ENCODE measurements around the gene ARHGEF4. TPM values are rescaled to one million over a fixed set of nuclear protein-coding genes. Genes with fewer than 3 reads are reported as not detected.
A peak's percentile ranks its signal among the peaks of the same experiment; 100 is the strongest.

ARHGEF4 gene
- total RNA-seq, 1 experiment from 2014 or later: 7.6 TPM

GRCh38 chr2:131016826-131017741, 180.4 kb downstream of the ARHGEF4 start:
- H3K4me3 ChIP-seq: no peak overlapping the region
- no peaks in the 10 kb centered on the region for H3K27me3 ChIP-seq
- no peaks in the 10 kb centered on the region for H3K9me3 ChIP-seq
- DNase-seq: peak; percentile 11
- no peaks in the 10 kb centered on the region for H3K36me3 ChIP-seq

GRCh38 chr2:131022731-131023130, 186.0 kb downstream of the ARHGEF4 start:
- H3K36me3 ChIP-seq: no peaks in the 10 kb centered on the region
- no peaks in the 10 kb centered on the region for H3K9me3 ChIP-seq
- H3K4me3 ChIP-seq: no peak overlapping the region
- no peak for DNase-seq
- H3K27me3 ChIP-seq: no peaks in the 10 kb centered on the region

- Histone ChIP-seq H3K4me3 (no peak overlapping the region), H3K36me3 (no peaks in the 10 kb centered on the region), H3K9me3 (no peaks in the 10 kb centered on the region), H3K27me3 (no peaks in the 10 kb centered on the region)
- no peak for DNase-seq
Measured at GRCh38 chr2:131023758-131024157, 187.0 kb downstream of the ARHGEF4 start.

GRCh38 chr2:131026919-131027318, 190.2 kb downstream of the ARHGEF4 start:
- H3K9me3 ChIP-seq: no peaks in the 10 kb centered on the region
- H3K27me3 ChIP-seq: no peaks in the 10 kb centered on the region
- no peaks in the 10 kb centered on the region for H3K36me3 ChIP-seq
- H3K4me3 ChIP-seq: no peak overlapping the region
- no peak for DNase-seq

GRCh38 chr2:131027566-131028528, 191.1 kb downstream of the ARHGEF4 start:
- no peaks in the 10 kb centered on the region for H3K9me3 ChIP-seq
- H3K4me3 ChIP-seq: no peak overlapping the region
- no peak for DNase-seq
- no peaks in the 10 kb centered on the region for H3K27me3 ChIP-seq
- no peaks in the 10 kb centered on the region for H3K36me3 ChIP-seq

GRCh38 chr2:131029812-131030211, 193.1 kb downstream of the ARHGEF4 start:
- no peaks in the 10 kb centered on the region for H3K9me3 ChIP-seq
- H3K27me3 ChIP-seq: no peaks in the 10 kb centered on the region
- no peaks in the 10 kb centered on the region for H3K36me3 ChIP-seq
- no peak for DNase-seq
- H3K4me3 ChIP-seq: no peak overlapping the region

GRCh38 chr2:131030478-131030971, 193.8 kb downstream of the ARHGEF4 start:
- DNase-seq: no peak
- Histone ChIP-seq H3K4me3 (no peak overlapping the region), H3K9me3 (no peaks in the 10 kb centered on the region), H3K27me3 (no peaks in the 10 kb centered on the region), H3K36me3 (no peaks in the 10 kb centered on the region)

- DNase-seq: no peak
- H3K9me3 ChIP-seq: no peaks in the 10 kb centered on the region
- no peaks in the 10 kb centered on the region for H3K36me3 ChIP-seq
- H3K27me3 ChIP-seq: no peaks in the 10 kb centered on the region
- H3K4me3 ChIP-seq: no peak overlapping the region
Measured at GRCh38 chr2:131031431-131031841, 194.7 kb downstream of the ARHGEF4 start.

- Histone ChIP-seq H3K4me3 (no peak overlapping the region), H3K36me3 (no peaks in the 10 kb centered on the region), H3K9me3 (no peaks in the 10 kb centered on the region), H3K27me3 (no peaks in the 10 kb centered on the region)
- DNase-seq: no peak
Measured at GRCh38 chr2:131031875-131032274, 195.2 kb downstream of the ARHGEF4 start.

GRCh38 chr2:131032393-131032836, 195.7 kb downstream of the ARHGEF4 start:
- Histone ChIP-seq H3K27me3 (no peaks in the 10 kb centered on the region), H3K9me3 (no peaks in the 10 kb centered on the region)
- DNase-seq: no peak

GRCh38 chr2:131033786-131034121, 197.0 kb downstream of the ARHGEF4 start:
- Histone ChIP-seq H3K36me3 (no peaks in the 10 kb centered on the region), H3K27me3 (no peaks in the 10 kb centered on the region), H3K4me3 (no peak overlapping the region), H3K9me3 (no peaks in the 10 kb centered on the region)
- DNase-seq: no peak

More at GRCh38 chr2:131032393-131032836, 195.7 kb downstream of the ARHGEF4 start:
- Histone ChIP-seq H3K4me3 (no peak overlapping the region), H3K36me3 (no peaks in the 10 kb centered on the region)

- H3K27me3 ChIP-seq: no peaks in the 10 kb centered on the region
- DNase-seq: peak; percentile 69
- no peaks in the 10 kb centered on the region for H3K9me3 ChIP-seq
- no peaks in the 10 kb centered on the region for H3K36me3 ChIP-seq
- H3K4me3 ChIP-seq: peak overlapping the region; percentile 50
Measured at GRCh38 chr2:131034122-131035051, 197.7 kb downstream of the ARHGEF4 start.

GRCh38 chr2:131035112-131035825, 198.6 kb downstream of the ARHGEF4 start:
- no peaks in the 10 kb centered on the region for H3K27me3 ChIP-seq
- no peak for DNase-seq
- H3K4me3 ChIP-seq: peak overlapping the region; percentile 48
- no peaks in the 10 kb centered on the region for H3K9me3 ChIP-seq
- H3K36me3 ChIP-seq: no peaks in the 10 kb centered on the region

- peak overlapping the region; percentile 48 for H3K4me3 ChIP-seq
Measured at GRCh38 chr2:131035826-131036231, 199.1 kb downstream of the ARHGEF4 start.

GRCh38 chr2:131036269-131036668, 199.6 kb downstream of the ARHGEF4 start:
- no peak overlapping the region for H3K4me3 ChIP-seq
- no peaks in the 10 kb centered on the region for H3K27me3 ChIP-seq
- no peaks in the 10 kb centered on the region for H3K36me3 ChIP-seq
- no peaks in the 10 kb centered on the region for H3K9me3 ChIP-seq
- DNase-seq: no peak

More at GRCh38 chr2:131035826-131036231, 199.1 kb downstream of the ARHGEF4 start:
- no peak for DNase-seq
- no peaks in the 10 kb centered on the region for H3K9me3 ChIP-seq
- no peaks in the 10 kb centered on the region for H3K27me3 ChIP-seq
- no peaks in the 10 kb centered on the region for H3K36me3 ChIP-seq

All from MG63 (cell line).